Tongue (tissue), 2 donors: ENCODE measurements around the gene NATD1. TPM values are rescaled to one million over a fixed set of nuclear protein-coding genes. Genes with fewer than 3 reads are reported as not detected.

Experiments
- DNase-seq: peaks from one replicate; pipeline ENCODE4 v3.0.0-alpha.2; 2015
- total RNA-seq: library from RNA; depleted of rRNA; stranded (reverse); fragments of >200 nt; gene quantifications from one replicate; pipeline ENCODE4 v1.2.3, GENCODE V29; 2014

The NATD1 gene
- total RNA-seq: 7.9 TPM

GRCh38 chr17:21252796-21253645, at the start of gene NATD1:
Gene NATD1, minus strand, starts transcription at chr17:21253410. Its CDS starts 146 bp downstream, at chr17:21253264.
- peak; percentile 93 for DNase-seq

DNA sequence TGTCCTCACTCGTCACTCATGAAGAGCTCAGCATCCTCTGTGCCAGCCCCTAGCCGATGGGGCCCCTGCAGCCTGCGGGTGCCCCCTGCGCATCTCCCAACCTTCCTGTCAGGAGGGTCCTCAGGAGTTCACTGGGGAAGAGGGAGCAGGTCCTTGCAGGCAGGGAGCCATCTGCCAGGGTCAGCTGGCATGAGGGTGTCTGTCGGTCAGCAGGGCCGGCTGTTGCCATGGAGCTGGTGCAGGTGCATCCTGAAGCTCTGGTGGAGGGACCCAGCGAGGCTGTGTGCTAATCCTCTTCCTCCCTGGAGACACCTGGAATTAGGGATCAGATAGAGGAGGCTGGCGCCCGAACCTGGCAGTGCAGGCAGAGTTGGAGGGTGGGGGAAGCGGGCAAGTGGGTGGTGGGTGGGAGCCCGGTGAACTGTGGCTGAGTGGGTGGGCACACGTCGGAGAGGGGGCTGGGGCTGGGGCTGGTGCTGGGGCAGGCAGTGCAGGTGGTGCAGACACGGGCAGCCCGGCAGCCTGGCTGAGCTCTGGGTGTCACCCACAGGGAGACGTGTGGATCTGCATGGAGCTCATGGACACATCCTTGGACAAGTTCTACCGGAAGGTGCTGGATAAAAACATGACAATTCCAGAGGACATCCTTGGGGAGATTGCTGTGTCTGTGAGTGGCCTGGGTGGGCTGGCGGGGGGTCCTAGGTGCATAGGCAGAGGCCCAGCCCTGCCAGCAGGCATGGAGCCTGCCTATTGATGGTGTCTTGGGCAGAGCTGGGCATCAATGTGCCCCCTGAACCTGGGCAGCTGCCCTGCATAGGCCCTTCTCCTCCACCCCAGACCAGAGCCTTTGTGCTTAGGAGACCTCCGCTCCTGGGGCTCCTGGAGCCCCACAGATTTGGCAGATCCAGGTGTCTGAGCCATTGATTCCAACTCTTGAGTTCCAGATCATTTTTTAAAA, 48.7 kb upstream of the NATD1 start:
- DNase-seq: no peak

DNA sequence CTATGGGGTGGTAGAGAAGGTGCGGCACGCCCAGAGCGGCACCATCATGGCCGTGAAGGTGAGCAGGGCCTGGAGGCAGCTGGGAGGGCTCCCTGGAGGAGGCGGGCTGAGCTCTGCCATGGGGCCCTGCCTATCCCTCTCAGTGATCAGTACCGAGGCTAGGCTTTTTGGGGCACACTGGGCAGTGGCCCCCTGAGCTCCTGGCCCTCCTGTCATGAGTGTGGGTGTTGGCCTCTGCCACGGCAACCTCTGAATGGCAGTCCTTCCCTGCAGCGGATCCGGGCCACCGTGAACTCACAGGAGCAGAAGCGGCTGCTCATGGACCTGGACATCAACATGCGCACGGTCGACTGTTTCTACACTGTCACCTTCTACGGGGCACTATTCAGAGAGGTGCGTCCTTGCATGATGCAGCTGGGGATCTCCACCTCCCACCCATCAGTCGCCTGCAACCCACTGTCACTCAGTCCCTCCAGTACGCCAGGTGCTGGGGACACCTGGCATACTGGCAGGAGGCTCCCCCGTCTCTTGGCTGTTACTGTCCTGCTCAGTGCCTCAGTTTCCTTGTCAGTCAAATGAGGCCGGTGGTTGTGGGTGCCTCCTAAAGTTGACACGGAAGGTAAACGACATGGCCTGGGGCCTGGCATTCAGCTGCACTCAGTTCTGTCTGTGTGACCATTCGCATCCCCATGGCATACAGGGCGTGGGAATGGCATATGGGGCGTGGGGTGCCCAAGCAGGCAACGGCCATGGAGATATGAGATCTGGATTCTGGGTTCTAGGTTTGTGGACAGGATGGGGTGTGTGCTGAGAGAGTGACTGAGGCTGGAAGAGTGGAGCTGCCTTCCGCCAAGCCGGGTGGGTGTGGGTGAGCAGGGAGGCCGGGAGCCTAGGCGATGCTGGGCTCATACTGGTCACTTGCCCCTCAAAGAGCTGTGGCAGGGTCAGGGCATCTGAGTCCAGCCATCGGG, 47.7 kb upstream of the NATD1 start:
- no peak for DNase-seq

GRCh38 chr17:21299981-21300600, 46.9 kb upstream of the NATD1 start:
- no peak for DNase-seq

DNA sequence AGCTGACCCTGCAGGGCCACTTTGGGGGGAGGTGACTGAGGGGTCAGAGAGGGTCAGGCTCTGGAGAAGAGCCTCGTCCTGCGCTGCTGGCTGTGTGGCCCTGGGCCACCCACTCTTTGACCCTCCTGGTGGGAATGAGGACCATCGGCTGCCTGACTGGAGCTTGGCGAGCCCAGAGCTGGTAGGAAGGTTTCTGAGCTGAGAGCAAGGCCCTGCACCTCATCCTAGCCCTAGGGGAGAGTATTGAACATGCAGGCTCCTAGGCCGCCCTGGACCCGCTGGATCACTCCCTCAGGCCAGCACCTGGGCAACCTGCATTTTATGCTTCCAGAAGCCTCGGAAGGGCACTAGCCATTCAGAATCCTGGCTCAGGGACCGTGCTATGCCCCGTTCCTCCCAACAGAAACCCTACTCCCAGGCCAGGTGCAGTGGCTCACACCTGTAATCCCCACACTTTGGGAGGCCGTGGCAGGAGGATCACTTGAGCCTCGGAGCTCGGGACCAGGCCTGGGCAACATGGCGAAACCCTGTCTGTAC, 45.8 kb upstream of the NATD1 start:
- DNase-seq: no peak

DNA sequence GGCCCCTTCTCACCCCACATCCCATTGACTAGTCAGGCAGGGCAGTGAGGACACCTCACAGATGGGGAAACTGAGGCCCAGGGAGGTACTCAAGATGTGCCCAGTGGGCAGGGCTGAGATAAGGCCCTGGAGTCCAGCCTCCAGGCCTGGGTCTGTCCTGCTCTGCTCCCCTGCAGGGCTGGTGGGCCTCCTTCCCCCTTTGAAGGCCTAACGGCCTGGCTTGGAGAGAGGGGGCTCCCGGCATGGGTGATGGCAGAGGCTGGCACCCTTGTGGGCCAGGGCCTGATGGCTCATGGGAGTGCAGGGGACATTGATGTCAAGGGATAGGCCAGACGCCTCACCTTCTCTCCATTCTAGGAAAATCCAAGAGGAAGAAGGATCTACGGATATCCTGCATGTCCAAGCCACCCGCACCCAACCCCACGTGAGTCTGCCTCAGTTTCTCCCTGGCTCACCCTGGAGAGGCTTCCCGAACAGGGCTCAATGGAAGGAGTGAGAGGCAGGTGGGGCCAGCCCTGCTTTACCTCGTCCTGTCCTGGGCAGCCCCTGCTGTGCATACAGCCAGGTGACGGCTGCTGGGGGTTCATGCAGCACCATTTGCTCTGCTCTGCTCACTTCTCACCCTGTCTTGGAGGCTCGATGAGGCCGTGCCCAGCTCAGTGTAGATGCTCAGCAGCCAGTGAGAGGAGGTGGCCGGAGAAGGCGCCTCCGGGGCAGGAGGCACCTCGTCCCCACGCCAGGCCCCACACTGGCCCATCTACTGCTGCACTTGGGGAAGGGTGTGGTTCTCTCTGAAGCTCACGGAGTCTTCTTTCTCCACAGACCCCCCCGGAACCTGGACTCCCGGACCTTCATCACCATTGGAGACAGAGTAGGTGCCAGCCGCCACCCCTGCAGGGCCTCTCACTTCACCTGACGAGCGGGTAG, 45.1 kb upstream of the NATD1 start:
- DNase-seq: no peak

GRCh38 chr17:21297597-21297996, 44.4 kb upstream of the NATD1 start:
- no peak for DNase-seq

DNA sequence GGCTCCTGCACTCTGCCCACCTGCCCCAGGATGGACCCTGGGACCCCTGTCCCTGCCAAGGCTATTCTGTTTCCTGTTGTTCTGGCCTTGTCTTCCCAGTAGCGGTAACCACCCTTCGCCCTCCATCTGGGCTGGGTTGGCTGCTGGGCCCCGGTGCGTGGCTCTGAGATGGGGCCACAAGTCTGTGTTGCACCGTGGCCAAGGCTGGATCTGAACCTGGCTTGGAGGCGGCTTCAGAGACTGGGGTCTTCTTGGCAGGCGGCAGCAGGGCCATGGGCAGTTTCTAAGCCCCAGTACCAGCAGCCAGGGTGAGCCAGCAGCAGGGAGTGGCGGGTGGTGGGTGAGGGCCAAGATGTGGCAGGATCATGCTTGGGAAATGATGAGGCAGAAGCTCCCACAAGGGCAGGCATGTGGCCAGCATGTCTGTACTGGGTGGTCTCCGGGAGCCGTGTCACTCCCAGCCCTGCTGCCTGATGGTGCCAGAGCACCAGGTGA, 43.9 kb upstream of the NATD1 start:
- DNase-seq: no peak

GRCh38 chr17:21296097-21297025, 43.2 kb upstream of the NATD1 start:
- DNase-seq: no peak

GRCh38 chr17:21295036-21295952, 42.1 kb upstream of the NATD1 start:
- peak; percentile 67 for DNase-seq

GRCh38 chr17:21294321-21295035, 41.3 kb upstream of the NATD1 start:
- no peak for DNase-seq

- DNase-seq: no peak
Observed at GRCh38 chr17:21293831-21294210, 40.6 kb upstream of the NATD1 start.

- DNase-seq: no peak
Observed at GRCh38 chr17:21292867-21293830, 39.9 kb upstream of the NATD1 start.

- no peak for DNase-seq
Observed at GRCh38 chr17:21291862-21292261, 38.7 kb upstream of the NATD1 start.

- DNase-seq: no peak
Observed at GRCh38 chr17:21291357-21291756, 38.1 kb upstream of the NATD1 start.
